CD4-positive, alpha-beta T cell treated with Interleukin-17A for 4 hours (primary cell): ENCODE measurements around the gene MBD4.
"Not testable (repeated sequence)": the region's sequence is repeated elsewhere in the genome, so short reads cannot be mapped to it uniquely, and the experiment has no call there.

Experiments
- DNase-seq: peaks from one replicate; pipeline ENCODE4 v3.0.0-alpha.2; 2020; ENCODE audit warnings: mixed read lengths

MBD4 gene

GRCh38 chr3:129403450-129403849, 36.3 kb downstream of the MBD4 start:
- DNase-seq = no peak

GRCh38 chr3:129402616-129403015, 37.1 kb downstream of the MBD4 start:
- DNase-seq = no peak

- DNase-seq = no peak
Observed at GRCh38 chr3:129402210-129402609, 37.5 kb downstream of the MBD4 start.

- DNase-seq = no peak
Observed at GRCh38 chr3:129399895-129400357, 39.8 kb downstream of the MBD4 start.

- peak; percentile 80 for DNase-seq
Observed at GRCh38 chr3:129399145-129399894, 40.4 kb downstream of the MBD4 start.

GRCh38 chr3:129398803-129399144, 41.0 kb downstream of the MBD4 start:
- DNase-seq = peak; percentile 15

GRCh38 chr3:129393760-129394564, 45.8 kb downstream of the MBD4 start:
- DNase-seq = not testable (repeated sequence)

- no peak for DNase-seq
Observed at GRCh38 chr3:129393271-129393670, 46.5 kb downstream of the MBD4 start.

- DNase-seq = not testable (repeated sequence)
Observed at GRCh38 chr3:129392106-129392887, 47.5 kb downstream of the MBD4 start.

GRCh38 chr3:129391583-129391982, 48.2 kb downstream of the MBD4 start:
- not testable (repeated sequence) for DNase-seq

GRCh38 chr3:129389572-129389937, 50.2 kb downstream of the MBD4 start:
- no peak for DNase-seq

GRCh38 chr3:129388791-129389571, 50.8 kb downstream of the MBD4 start:
- DNase-seq = not testable (repeated sequence)

GRCh38 chr3:129387487-129387886, 52.3 kb downstream of the MBD4 start:
- DNase-seq = no peak

- no peak for DNase-seq
Observed at GRCh38 chr3:129386984-129387383, 52.8 kb downstream of the MBD4 start.

GRCh38 chr3:129385507-129385906, 54.2 kb downstream of the MBD4 start:
- DNase-seq = not testable (repeated sequence)

- DNase-seq = no peak
Observed at GRCh38 chr3:129384594-129385323, 55.0 kb downstream of the MBD4 start.

GRCh38 chr3:129384103-129384502, 55.6 kb downstream of the MBD4 start:
- DNase-seq = not testable (repeated sequence)

GRCh38 chr3:129383292-129383860, 56.4 kb downstream of the MBD4 start:
- peak; percentile 53 for DNase-seq

GRCh38 chr3:129382366-129382765, 57.4 kb downstream of the MBD4 start:
- no peak for DNase-seq
